HG03039 (cell line): ENCODE data around the gene IQSEC1.
"Not testable (repeated sequence)": the region's sequence is repeated elsewhere in the genome, so short reads cannot be mapped to it uniquely, and the experiment has no call there.

Source experiments
- ATAC-seq: cut with Tn5 transposase; IDR thresholded peaks from one replicate; pipeline ENCODE4 v1.9.1; 2021; ENCODE audit warnings: mild to moderate bottlenecking, moderate library complexity; ENCODE audit not compliant: unreplicated experiment

Gene IQSEC1

GRCh38 chr3:12853847-12854246 is 219.4 kb downstream of the IQSEC1 start:
- ATAC-seq: not testable (repeated sequence)

GRCh38 chr3:12852201-12852600 is 221.0 kb downstream of the IQSEC1 start:
- no peak for ATAC-seq
